ENCODE measurements around the gene OR5AP2.
"Not testable (repeated sequence)": the region's sequence is repeated elsewhere in the genome, so short reads cannot be mapped to it uniquely, and the experiment has no call there.

Gene OR5AP2

GRCh38 chr11:56592088-56592717 lies 50.0 kb downstream of the OR5AP2 start:
- H3K4me3 ChIP-seq (ENCODE audit: low read depth in 1 of 2, low read length in 2 of 2); H3K9ac ChIP-seq (ENCODE audit: low read length); H3K4me1 ChIP-seq (ENCODE audit: insufficient read depth, low read length); H3K36me3 ChIP-seq (ENCODE audit: insufficient read depth, low read length); H3K27ac ChIP-seq (ENCODE audit: low read depth, low read length); H3K27me3 ChIP-seq (ENCODE audit: control insufficient read depth in 1 of 2, insufficient read depth in 2 of 2, low read length in 2 of 2); H3K9me3 ChIP-seq (ENCODE audit: low read length): not testable (repeated sequence)

Measured in muscle layer of colon (tissue), 2 donors.